Measurements from ENCODE around the gene GNAS.
"Not testable (repeated sequence)": the region's sequence is repeated elsewhere in the genome, so short reads cannot be mapped to it uniquely, and the experiment has no call there.

Gene GNAS

DNA sequence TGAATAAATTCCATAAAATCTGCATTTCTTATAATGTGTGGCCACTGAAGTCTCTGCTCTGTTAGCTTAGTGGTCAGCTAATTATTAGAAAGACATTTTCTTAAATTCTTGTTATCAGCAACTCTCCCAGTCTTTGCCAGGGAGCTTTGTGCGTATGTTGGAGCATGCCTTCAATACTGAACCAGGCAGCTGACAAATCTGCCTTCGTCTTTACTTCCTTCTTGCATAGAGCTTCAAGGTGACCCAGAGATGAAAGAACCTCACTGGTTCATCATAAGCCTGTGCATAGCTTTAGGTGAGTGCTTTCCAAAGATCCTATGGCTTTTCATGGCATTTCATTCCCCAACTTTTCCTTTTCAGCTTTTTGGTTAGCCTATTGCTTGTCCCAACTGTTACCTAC lies 85.6 kb downstream of the GNAS start:
- DNase-seq: no peak

DNA sequence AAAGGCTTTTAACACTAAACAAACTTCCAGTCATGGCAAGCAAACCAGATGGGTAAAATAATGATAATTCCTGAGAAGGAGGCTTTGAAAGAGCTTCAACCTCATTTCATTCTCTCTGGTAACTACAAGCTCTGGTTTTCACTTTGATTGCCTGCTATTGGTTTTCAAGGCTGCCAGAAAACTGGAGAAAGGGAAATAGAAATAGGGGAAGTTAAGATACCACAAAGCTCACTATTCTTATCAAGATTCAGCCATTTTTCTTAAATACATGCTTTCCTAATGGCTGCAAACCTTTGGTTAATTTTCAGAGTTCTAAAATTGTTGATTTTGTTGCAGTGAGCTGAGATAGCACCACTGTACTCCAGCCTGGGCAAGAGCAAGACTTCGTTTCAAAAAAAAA lies 86.0 kb downstream of the GNAS start:
- no peak for DNase-seq

- no peak for DNase-seq
Observed at GRCh38 chr20:58941471-58941870, 89.0 kb downstream of the GNAS start.

GRCh38 chr20:58942549-58942948 lies 90.0 kb downstream of the GNAS start:
- DNase-seq: no peak

DNA sequence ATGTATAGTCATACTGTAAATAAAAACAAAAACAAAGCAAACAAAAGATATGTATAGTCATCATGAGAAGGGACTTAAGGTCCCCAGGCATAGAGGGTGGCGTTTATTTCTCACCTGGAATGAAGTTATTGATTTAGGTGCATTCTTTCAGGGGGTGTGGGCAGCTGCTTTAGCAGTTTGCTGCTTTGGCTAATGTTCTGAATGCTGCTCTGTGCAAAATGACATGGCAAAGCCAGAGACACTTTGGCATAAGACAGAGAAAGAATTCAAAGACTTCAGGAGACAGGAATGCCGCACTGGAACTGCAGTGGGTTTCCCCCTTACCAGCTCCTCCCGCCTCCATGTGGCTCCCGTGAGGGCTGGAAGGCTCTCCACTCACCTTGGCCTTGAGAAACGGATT lies 92.1 kb downstream of the GNAS start:
- no peak for DNase-seq

- no peak for DNase-seq
Observed at GRCh38 chr20:58945965-58946631, 93.6 kb downstream of the GNAS start.

- DNase-seq: not testable (repeated sequence)
Observed at GRCh38 chr20:58947797-58948388, 95.4 kb downstream of the GNAS start.

- DNase-seq: no peak
Observed at GRCh38 chr20:58950603-58951002, 98.1 kb downstream of the GNAS start.

- no peak for DNase-seq
Observed at GRCh38 chr20:58953050-58953449, 100.5 kb downstream of the GNAS start.

- no peak for DNase-seq
Observed at GRCh38 chr20:58956078-58956477, 103.6 kb downstream of the GNAS start.

DNA sequence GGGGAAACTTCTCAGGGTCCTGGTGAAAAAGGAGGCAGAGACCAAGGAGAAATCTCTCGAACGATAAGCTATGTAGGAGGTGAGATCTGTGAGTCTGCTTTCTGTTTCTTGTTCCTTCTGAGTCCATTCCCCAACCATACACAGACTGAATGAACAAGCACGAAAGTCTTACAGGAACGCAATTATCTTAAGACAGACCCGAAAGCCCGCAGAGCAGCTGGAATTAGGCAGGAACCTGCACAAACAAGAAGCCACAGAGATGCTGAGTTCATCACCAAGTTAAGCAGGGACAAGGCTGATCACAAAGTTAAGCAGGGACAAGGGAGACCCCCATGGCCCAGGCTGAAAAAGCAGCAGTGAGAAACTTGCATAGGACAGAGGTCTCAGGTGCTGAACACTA lies 107.1 kb downstream of the GNAS start:
- no peak for DNase-seq
